Activated CD4-positive, alpha-beta T cell treated with anti-CD3 and anti-CD28 coated beads, Interleukin-2, amount 50 U/mL, for 1 hour (primary cell): ENCODE data around the gene ITM2C.

Source experiments
- DNase-seq: peaks from one replicate; pipeline ENCODE4 v3.0.0-alpha.2; 2020

The ITM2C gene

DNA sequence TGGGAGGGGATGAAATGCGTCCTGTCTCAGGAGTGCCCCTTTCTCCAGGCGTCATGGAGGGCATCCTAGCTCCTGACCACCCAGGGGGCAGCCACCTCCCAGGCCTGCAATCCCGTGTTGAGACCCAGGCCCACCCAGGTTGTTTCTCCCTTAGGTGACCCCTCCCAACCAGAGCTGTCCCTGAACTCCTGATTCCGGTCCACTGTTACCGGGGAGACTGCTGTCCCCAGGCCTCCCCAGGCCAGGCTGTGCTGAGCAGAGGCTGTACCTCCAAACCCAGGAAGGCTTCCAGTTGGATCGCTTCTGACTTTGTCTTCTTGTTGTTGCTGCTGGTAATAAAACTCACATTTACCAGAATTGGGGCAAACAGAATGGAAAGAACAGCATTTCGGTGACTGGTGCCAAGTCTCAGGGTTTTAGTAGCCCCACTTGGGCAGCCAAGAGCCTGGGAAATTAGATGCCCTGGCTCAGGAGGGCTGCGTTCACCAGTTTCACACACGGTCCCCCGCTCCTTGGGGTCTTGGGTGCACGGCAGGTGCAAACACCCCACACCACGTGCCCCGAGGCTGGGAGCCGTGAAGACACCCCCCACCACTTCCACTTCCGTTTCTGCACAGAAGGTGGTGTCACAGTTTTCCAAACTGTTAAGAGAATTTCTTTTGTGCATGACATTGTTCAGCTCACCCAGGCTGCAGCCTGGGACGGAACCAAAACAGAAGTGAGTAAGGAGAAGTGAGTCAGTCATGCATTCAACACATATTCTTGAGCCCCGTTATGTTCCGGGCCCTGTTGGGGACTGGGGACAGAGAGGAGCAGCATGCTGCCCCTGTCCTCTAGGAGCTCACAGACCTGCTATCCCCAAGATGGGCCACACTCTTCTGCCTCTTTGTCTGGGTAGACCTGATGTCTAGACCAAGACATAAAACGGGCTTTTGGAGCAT, 29.4 kb downstream of the ITM2C start:
- no peak for DNase-seq

DNA sequence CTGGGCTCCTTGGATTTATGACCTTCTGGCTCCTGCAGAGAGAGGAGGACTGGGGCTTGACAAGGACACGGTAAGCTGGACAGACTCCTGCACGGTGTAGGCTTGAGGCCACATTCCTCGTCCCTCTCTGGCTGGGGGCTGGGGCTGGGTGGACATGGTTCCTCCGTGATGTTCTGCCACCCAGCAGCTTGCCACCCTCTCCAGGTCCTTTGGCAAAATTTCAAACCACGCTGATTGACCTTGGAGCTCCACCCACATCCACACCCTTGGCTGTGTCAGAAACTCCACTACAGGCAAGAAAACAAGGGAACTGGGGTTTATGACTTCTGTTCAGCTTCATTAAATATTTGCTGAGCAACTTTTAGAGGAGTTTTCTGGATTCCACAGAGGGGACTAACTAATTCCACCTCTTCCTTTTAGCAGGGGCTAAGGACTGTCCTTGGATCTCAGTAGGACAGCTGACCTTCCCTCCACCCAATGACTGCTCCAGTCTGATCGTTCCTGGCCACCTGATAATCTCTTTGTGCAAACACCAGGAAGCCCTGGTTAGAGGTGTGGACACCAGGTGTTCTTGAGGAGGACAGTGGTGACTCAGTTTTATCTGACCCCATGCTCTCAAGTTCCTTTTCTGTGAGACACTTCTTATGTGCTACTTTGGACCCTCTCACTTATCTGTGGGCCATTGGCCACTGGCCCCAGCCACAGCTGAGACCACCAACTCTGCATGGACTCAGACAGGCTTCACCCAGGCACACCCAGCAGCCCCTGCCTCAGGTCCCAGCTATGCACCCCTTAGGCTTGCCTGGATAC, 31.0 kb downstream of the ITM2C start:
- DNase-seq = no peak

GRCh38 chr2:230896346-230897115, 31.8 kb downstream of the ITM2C start:
- DNase-seq = no peak

- DNase-seq = no peak
Observed at GRCh38 chr2:230898016-230898712, 33.4 kb downstream of the ITM2C start.

DNA sequence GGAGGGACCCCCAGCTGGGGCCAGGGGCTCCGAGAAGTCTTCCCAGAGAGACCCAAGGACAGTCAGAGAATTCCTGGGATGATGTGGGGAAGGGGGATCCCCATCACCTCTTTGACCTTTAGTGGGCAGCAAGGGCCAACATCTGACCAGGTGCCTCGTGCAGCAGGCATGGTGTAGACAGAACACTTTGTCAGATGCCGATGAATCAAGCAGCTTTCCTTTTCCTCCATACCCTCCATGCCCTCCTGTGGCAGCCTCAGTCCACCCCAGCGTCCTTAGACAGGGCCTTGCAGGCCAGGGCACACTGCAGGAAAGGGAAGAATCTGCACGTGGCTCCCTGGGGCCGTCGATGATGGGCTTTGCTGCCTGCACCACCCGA, 34.0 kb downstream of the ITM2C start:
- no peak for DNase-seq

- no peak for DNase-seq
Observed at GRCh38 chr2:230899287-230899686, 34.5 kb downstream of the ITM2C start.

GRCh38 chr2:230899786-230900185, 35.0 kb downstream of the ITM2C start:
- DNase-seq = no peak

- no peak for DNase-seq
Observed at GRCh38 chr2:230900336-230900995, 35.7 kb downstream of the ITM2C start.

DNA sequence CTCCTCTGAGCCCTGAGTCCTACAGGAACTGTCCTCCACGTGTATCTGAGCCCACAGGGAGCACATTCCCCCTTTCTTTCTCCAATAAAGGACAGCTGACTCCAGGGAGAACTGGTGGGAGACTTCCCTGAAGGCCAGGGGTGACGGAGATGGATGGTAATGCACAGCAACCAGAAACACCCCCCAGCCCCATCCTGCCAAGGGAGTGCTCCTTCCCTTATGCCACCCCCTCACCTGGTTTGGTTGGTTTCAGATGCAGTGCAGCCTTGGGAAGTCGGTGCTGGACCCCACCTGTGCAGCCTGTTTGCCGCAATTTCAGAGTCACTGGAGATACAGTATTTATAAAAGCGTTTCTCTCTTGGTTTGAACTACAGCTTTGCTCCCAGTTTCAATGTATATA, 36.3 kb downstream of the ITM2C start:
- DNase-seq = no peak

- DNase-seq = peak; percentile 49
Observed at GRCh38 chr2:230902180-230902899, 37.6 kb downstream of the ITM2C start.

DNA sequence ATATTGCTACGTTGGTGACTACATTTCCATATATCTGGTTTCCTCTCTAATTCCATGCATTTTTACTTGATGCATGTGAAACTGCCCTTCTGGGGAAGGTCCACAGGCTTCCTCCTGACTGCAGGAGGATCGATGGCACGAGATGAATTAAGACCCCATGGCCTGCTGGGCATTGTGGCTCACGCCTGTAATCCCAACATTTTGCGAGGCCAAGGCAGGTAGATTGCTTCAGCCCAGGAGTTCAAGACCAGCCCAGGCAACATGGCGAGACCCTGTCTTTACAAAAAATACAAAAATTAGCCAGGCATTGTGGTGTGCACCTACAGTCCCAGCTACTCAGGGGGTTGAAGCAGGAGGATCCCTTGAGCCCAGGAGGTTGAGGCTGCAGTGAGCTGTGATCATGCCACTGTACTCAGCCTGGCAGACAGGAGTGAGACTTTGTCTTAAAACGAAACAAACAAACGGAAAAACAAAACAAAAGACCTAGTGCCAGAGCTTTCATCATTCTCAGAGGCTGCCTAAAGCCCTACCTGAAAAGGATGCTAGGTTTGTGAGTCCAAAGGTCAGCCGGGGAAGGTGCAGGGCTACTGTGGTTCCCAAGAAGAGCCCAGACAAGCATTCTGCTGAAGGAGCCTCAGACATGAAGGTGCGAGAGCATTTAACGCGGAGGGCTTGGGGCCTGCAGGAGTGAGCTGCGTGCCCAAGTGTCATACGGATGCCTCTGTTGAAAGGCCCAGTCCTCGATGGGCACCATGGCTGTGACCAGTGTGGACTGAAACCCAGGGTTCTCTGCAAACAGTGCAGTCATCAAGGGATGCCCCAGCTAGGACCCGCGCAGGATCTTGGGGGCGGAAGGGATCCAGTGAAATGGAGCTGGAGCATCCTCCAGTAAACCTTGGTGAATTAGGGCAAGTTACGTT, 38.7 kb downstream of the ITM2C start:
- no peak for DNase-seq

GRCh38 chr2:230904856-230905447, 40.2 kb downstream of the ITM2C start:
- no peak for DNase-seq

GRCh38 chr2:230905448-230906421, 41.0 kb downstream of the ITM2C start:
- DNase-seq = peak; percentile 77

DNA sequence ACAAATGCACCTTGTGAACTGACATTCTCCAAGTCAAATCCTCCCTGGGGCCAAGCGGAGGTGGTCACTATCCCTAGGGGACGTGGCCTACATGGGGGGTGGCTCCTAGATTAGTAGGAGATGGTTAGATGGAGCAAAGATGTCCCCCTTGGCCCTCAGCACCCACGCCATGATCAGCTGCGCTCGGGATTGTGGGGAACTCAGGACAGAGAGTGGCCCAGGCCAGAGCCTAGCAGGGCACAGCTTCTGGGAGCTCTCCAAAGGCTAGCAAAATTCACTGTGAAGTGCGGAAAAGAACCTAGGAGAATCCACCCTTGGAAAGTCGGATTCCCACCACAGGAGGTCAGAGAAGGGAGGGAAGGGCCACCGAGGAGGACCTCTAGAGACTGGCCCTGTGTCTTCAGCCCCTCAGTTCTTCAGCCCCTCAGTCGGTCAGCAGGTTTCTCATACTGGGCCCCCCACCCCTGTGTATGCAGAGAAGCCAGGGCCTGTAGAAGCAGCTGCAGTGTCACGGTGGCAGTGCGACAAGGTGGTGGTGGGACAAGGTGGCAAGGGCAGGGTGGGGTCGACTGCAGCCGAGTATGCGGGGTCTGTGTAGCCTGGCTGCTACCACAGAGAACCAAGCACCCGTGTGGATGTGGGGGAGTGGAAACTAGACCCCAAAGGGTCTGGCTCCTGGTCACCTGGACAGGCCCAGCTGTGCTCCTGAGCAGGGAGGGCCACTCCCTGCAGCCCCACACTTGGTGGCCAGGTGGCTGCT, 41.9 kb downstream of the ITM2C start:
- no peak for DNase-seq

GRCh38 chr2:230907361-230908091, 42.8 kb downstream of the ITM2C start:
- no peak for DNase-seq

DNA sequence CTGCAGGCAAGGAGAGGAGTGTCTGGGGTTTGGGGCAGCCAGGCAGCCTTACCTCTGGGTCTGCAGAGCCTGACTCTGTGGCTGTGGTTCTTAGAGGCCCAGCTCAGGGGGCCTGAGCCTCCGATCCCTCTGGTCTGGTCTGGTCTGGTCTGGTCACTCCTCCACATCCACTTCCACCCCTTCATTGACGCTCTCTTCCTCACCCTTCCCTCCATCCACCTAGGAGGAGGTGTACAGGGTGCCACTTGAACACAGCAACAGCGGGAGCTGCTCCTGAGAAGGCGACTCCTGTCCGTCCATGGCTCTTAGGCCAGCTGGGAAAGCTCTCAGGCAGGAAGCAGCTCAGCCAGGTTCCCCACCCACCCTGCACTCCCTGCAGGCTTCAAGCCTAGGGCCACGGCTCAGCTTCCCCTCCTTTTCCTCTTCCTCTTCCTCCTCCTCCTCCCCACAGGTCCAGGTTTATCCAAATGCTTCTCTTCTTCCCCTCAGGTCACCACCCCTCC, 43.4 kb downstream of the ITM2C start:
- no peak for DNase-seq
